GM19193 (cell line): ENCODE data around the gene FLYWCH1.

Experiments used
- POLR2A ChIP-seq: IDR thresholded peaks from 4 replicates; pipeline ENCODE4 v1.6.1; 2011; ENCODE audit not compliant: insufficient read depth, insufficient read length; ENCODE audit errors: extremely low read depth

Gene FLYWCH1

GRCh38 chr16:2967721-2968161 lies 56.0 kb downstream of the FLYWCH1 start:
- no peak for TF ChIP-seq POLR2A

- TF ChIP-seq POLR2A: no peak
Measured at GRCh38 chr16:2968368-2968737, 56.6 kb downstream of the FLYWCH1 start.

- TF ChIP-seq POLR2A: peak; percentile 57
Measured at GRCh38 chr16:2968738-2969544, 57.2 kb downstream of the FLYWCH1 start, which contains the start of gene PAQR4. PAQR4 (plus strand) TSS chr16:2969348; CDS start chr16:2969675, 327 bp downstream.

GRCh38 chr16:2969545-2970521 lies 58.1 kb downstream of the FLYWCH1 start:
- peak; percentile 40 for TF ChIP-seq POLR2A

- TF ChIP-seq POLR2A: no peak
Measured at GRCh38 chr16:2970563-2970962, 58.8 kb downstream of the FLYWCH1 start.

GRCh38 chr16:2971134-2971984 lies 59.6 kb downstream of the FLYWCH1 start:
- no peak for TF ChIP-seq POLR2A

GRCh38 chr16:2971985-2972784 lies 60.5 kb downstream of the FLYWCH1 start:
- TF ChIP-seq POLR2A: no peak

- TF ChIP-seq POLR2A: peak; percentile 26
Measured at GRCh38 chr16:2973093-2973492, 61.4 kb downstream of the FLYWCH1 start.

GRCh38 chr16:2973605-2974318 lies 62.0 kb downstream of the FLYWCH1 start:
- TF ChIP-seq POLR2A: no peak

GRCh38 chr16:2974319-2975056 lies 62.8 kb downstream of the FLYWCH1 start:
- TF ChIP-seq POLR2A: no peak

- TF ChIP-seq POLR2A: no peak
Measured at GRCh38 chr16:2975161-2975795, 63.5 kb downstream of the FLYWCH1 start.

- no peak for TF ChIP-seq POLR2A
Measured at GRCh38 chr16:2976201-2976600, 64.5 kb downstream of the FLYWCH1 start.

- TF ChIP-seq POLR2A: no peak
Measured at GRCh38 chr16:2976673-2977072, 64.9 kb downstream of the FLYWCH1 start.

GRCh38 chr16:2977440-2977839 lies 65.7 kb downstream of the FLYWCH1 start:
- no peak for TF ChIP-seq POLR2A
